GM12872 (cell line): ENCODE data around the gene EFNB1.

Experiments used
- CTCF ChIP-seq: IDR thresholded peaks from 3 replicates; pipeline ENCODE4 v1.5.1; 2011; ENCODE audit warnings: low read depth, mild to moderate bottlenecking, low read length, moderate library complexity; ENCODE audit not compliant: insufficient read depth

Gene EFNB1

GRCh38 chrX:68831405-68832100, 2.7 kb downstream of the EFNB1 start:
- no peak for TF ChIP-seq CTCF

GRCh38 chrX:68832101-68832416, 3.2 kb downstream of the EFNB1 start:
- no peak for TF ChIP-seq CTCF

GRCh38 chrX:68832516-68833447, 4.0 kb downstream of the EFNB1 start:
- TF ChIP-seq CTCF, result no peak

- TF ChIP-seq CTCF, result no peak
Observed at GRCh38 chrX:68833448-68833805, 4.6 kb downstream of the EFNB1 start.

GRCh38 chrX:68833855-68834331, 5.1 kb downstream of the EFNB1 start:
- no peak for TF ChIP-seq CTCF

- TF ChIP-seq CTCF, result no peak
Observed at GRCh38 chrX:68834371-68835103, 5.7 kb downstream of the EFNB1 start.

- no peak for TF ChIP-seq CTCF
Observed at GRCh38 chrX:68835104-68835442, 6.3 kb downstream of the EFNB1 start.
